GM19372 (cell line): ENCODE data around the gene PLK4.

Experiments
- ATAC-seq: cut with Tn5 transposase; IDR thresholded peaks from one replicate; pipeline ENCODE4 v1.9.1; 2021; ENCODE audit warnings: mild to moderate bottlenecking, low read depth, moderate library complexity; ENCODE audit not compliant: unreplicated experiment

PLK4 gene

GRCh38 chr4:127880763-127881562 is at the start of gene PLK4:
PLK4 (plus strand) TSS chr4:127880893; CDS start chr4:127881135, 242 bp downstream.
- ATAC-seq: peak; percentile 89

GRCh38 chr4:127832585-127832984 is 48.1 kb upstream of the PLK4 start:
- ATAC-seq: peak; percentile 72

GRCh38 chr4:127843704-127844600 is 36.7 kb upstream of the PLK4 start:
- ATAC-seq: no peak

GRCh38 chr4:127844601-127845116 is 36.0 kb upstream of the PLK4 start:
- ATAC-seq: no peak

- no peak for ATAC-seq
Observed at GRCh38 chr4:127846061-127846460, 34.6 kb upstream of the PLK4 start.

GRCh38 chr4:127846765-127847164 is 33.9 kb upstream of the PLK4 start:
- no peak for ATAC-seq

- no peak for ATAC-seq
Observed at GRCh38 chr4:127849505-127850234, 31.0 kb upstream of the PLK4 start.

GRCh38 chr4:127852661-127853060 is 28.0 kb upstream of the PLK4 start:
- no peak for ATAC-seq

- peak; percentile 20 for ATAC-seq
Observed at GRCh38 chr4:127856196-127856812, 24.4 kb upstream of the PLK4 start.

- ATAC-seq: peak; percentile 81
Observed at GRCh38 chr4:127856813-127857447, 23.8 kb upstream of the PLK4 start.

GRCh38 chr4:127857641-127858040 is 23.1 kb upstream of the PLK4 start:
- no peak for ATAC-seq

GRCh38 chr4:127868196-127868595 is 12.5 kb upstream of the PLK4 start:
- no peak for ATAC-seq

GRCh38 chr4:127870281-127870680 is 10.4 kb upstream of the PLK4 start:
- no peak for ATAC-seq

GRCh38 chr4:127870688-127871087 is 10.0 kb upstream of the PLK4 start:
- ATAC-seq: no peak

GRCh38 chr4:127875791-127876190 is 4.9 kb upstream of the PLK4 start:
- no peak for ATAC-seq

GRCh38 chr4:127881563-127881864 is 821 bp downstream of the PLK4 start:
- peak; percentile 37 for ATAC-seq

- no peak for ATAC-seq
Observed at GRCh38 chr4:127888559-127888958, 7.9 kb downstream of the PLK4 start.

- ATAC-seq: no peak
Observed at GRCh38 chr4:127889903-127890302, 9.2 kb downstream of the PLK4 start.

GRCh38 chr4:127896069-127896468 is 15.4 kb downstream of the PLK4 start:
- no peak for ATAC-seq

GRCh38 chr4:127896528-127896927 is 15.8 kb downstream of the PLK4 start:
- ATAC-seq: no peak
